ENCODE measurements around the gene OR4F17. TPM values are rescaled to one million over a fixed set of nuclear protein-coding genes. Genes with fewer than 3 reads are reported as not detected.
A peak's percentile ranks its signal among the peaks of the same experiment; 100 is the strongest.
"Not testable (repeated sequence)": the region's sequence is repeated elsewhere in the genome, so short reads cannot be mapped to it uniquely, and the experiment has no call there.

Gene OR4F17
- not detected for total RNA-seq

GRCh38 chr19:106804-107203 is at the start of gene OR4F17:
Gene OR4F17 (plus strand): TSS chr19:107104. CDS start chr19:110679, 3,575 bp downstream.
- H3K36me3 Mint-ChIP-seq, ATAC-seq, H3K27ac Mint-ChIP-seq: not testable (repeated sequence)

GRCh38 chr19:70793-71192 is 36.1 kb upstream of the OR4F17 start:
- ATAC-seq, H3K36me3 Mint-ChIP-seq, H3K27ac Mint-ChIP-seq, H3K9me3 Mint-ChIP-seq: not testable (repeated sequence)
- DNase-seq (ENCODE audit: low spot score in 2 of 2), result peak; percentile 13 to 57

More at GRCh38 chr19:106804-107203, at the start of gene OR4F17:
- DNase-seq (ENCODE audit: low spot score in 2 of 2); H3K9me3 Mint-ChIP-seq: not testable (repeated sequence)

GRCh38 chr19:82864-83263 is 24.0 kb upstream of the OR4F17 start:
- not testable (repeated sequence) for DNase-seq (ENCODE audit: low spot score in 2 of 2); H3K9me3 Mint-ChIP-seq; ATAC-seq; H3K36me3 Mint-ChIP-seq; H3K27ac Mint-ChIP-seq

GRCh38 chr19:83626-84025 is 23.3 kb upstream of the OR4F17 start:
- not testable (repeated sequence) for H3K9me3 Mint-ChIP-seq; ATAC-seq; H3K36me3 Mint-ChIP-seq; H3K27ac Mint-ChIP-seq; DNase-seq (ENCODE audit: low spot score in 2 of 2)

GRCh38 chr19:90678-91077 is 16.2 kb upstream of the OR4F17 start:
- H3K9me3 Mint-ChIP-seq; ATAC-seq; H3K27ac Mint-ChIP-seq; DNase-seq (ENCODE audit: low spot score in 2 of 2); H3K36me3 Mint-ChIP-seq: not testable (repeated sequence)

GRCh38 chr19:94794-95193 is 12.1 kb upstream of the OR4F17 start:
- H3K9me3 Mint-ChIP-seq; ATAC-seq; H3K27ac Mint-ChIP-seq; DNase-seq (ENCODE audit: low spot score in 2 of 2); H3K36me3 Mint-ChIP-seq: not testable (repeated sequence)

- not testable (repeated sequence) for H3K27ac Mint-ChIP-seq, H3K9me3 Mint-ChIP-seq
Observed at GRCh38 chr19:97647-98046, 9.3 kb upstream of the OR4F17 start.

GRCh38 chr19:120443-121140 is 13.7 kb downstream of the OR4F17 start:
- H3K36me3 Mint-ChIP-seq; ATAC-seq; H3K9me3 Mint-ChIP-seq; H3K27ac Mint-ChIP-seq; DNase-seq (ENCODE audit: low spot score in 2 of 2): not testable (repeated sequence)

More at GRCh38 chr19:97647-98046, 9.3 kb upstream of the OR4F17 start:
- DNase-seq (ENCODE audit: low spot score in 2 of 2); ATAC-seq; H3K36me3 Mint-ChIP-seq: not testable (repeated sequence)

Other genes starting within 250 kb of the OR4F17 start
- under 1 TPM; 0.87 to 0.95 TPM for gene PLPP2, start 184.3 kb downstream of the OR4F17 start, total RNA-seq
- gene MIER2, start 237.7 kb downstream of the OR4F17 start, total RNA-seq, result 10 to 100 TPM; 22.8 to 34.3 TPM